ENCODE data around the gene PTPRN2.

DNA sequence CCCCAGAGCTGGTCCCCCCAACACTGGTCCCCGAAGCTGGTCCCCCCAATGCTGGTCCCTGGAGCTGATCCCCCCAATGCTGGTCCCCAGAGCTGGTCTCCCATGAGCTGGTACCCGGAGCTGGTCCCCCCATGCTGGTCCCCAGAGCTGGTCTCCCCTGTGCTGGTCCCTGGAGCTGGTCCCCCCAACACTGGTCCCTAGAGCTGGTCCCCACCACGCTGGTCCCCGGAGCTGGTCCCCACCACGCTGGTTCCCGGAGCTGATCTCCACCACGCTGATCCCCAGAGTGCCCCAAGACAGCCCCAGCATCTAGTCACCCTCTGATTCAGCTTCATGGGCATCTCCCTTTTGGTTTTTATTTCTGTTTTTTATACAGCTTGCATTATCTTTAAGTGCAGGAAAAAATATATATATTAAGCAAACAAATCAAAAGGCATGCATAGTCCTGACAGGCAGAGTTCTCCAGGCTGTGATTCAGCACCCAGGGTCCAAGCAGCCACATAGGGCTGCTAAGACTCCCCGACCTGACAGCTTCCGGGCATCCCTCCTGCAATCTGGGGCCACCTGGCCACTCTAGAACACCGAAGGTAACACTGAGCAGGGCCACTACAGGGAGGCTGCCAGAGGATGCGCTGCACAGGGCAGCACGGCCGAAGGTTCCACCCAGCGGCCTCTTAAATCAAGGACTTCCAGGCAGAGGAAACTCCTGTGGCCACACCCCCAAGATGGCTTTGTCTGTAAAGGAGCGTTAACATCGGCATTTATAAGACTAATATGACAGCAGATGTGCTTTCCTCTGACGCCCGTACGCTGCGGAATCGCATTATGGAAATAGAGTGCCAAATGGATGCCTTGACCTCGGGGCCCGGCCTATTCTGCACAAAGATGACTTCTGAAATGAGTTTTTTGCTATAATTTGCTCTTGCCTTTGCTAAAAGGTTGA lies 215.0 kb downstream of the PTPRN2 start:
- TF ChIP-seq XRCC5 (optimal IDR thresholded peaks at IDR 0.05; ENCODE audit: low read length) (no peak), HCFC1 (IDR thresholded peaks at IDR 0.05; ENCODE audit: low read depth, low read length) (no peak), JDP2 (CRISPR knock-in tag; IDR thresholded peaks at IDR 0.05; ENCODE audit: borderline replicate concordance) (no peak), PCBP2 (optimal IDR thresholded peaks at IDR 0.05; ENCODE audit: low read depth, low read length, poor library complexity, severe bottlenecking) (no peak), NPAS2 (CRISPR knock-in tag; IDR thresholded peaks at IDR 0.05; ENCODE audit: borderline replicate concordance) (no peak)
- TF ChIP-seq, protein P1, sequence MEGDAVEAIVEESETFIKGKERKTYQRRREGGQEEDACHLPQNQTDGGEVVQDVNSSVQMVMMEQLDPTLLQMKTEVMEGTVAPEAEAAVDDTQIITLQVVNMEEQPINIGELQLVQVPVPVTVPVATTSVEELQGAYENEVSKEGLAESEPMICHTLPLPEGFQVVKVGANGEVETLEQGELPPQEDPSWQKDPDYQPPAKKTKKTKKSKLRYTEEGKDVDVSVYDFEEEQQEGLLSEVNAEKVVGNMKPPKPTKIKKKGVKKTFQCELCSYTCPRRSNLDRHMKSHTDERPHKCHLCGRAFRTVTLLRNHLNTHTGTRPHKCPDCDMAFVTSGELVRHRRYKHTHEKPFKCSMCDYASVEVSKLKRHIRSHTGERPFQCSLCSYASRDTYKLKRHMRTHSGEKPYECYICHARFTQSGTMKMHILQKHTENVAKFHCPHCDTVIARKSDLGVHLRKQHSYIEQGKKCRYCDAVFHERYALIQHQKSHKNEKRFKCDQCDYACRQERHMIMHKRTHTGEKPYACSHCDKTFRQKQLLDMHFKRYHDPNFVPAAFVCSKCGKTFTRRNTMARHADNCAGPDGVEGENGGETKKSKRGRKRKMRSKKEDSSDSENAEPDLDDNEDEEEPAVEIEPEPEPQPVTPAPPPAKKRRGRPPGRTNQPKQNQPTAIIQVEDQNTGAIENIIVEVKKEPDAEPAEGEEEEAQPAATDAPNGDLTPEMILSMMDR (CRISPR knock-in tag; IDR thresholded peaks at IDR 0.05), result no peak
- TF ChIP-seq, protein P2, sequence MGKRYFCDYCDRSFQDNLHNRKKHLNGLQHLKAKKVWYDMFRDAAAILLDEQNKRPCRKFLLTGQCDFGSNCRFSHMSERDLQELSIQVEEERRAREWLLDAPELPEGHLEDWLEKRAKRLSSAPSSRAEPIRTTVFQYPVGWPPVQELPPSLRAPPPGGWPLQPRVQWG (CRISPR knock-in tag; IDR thresholded peaks at IDR 0.05; ENCODE audit: borderline replicate concordance, low read depth), result no peak
